Activated T-helper 1 cell treated with anti-CD3 and anti-CD28 coated beads, Interleukin-12 subunit alpha, Interleukin-12 subunit beta, Interleukin-2, Interleukin-4 antibody, amounts not matched to agents 30 ng/mL and 10 ng/mL and 1 ng/mL, durations not matched to agents 14 hours and 24 hours and 36 hours (primary cell): ENCODE results near the gene GALNTL6. TPM values are rescaled to one million over a fixed set of nuclear protein-coding genes. Genes with fewer than 3 reads are reported as not detected.

Source experiments
- DNase-seq: peaks from one replicate; pipeline ENCODE4 v3.0.0; 2021; ENCODE audit warnings: low spot score
- H3K27ac Mint-ChIP-seq: one replicate; pipeline ENCODE4 v1.8.0; 2021; ENCODE audit warnings: mild to moderate bottlenecking, mixed read lengths
- H3K27me3 Mint-ChIP-seq: one replicate; pipeline ENCODE4 v1.8.0; 2022; ENCODE audit warnings: mild to moderate bottlenecking, moderate library complexity, mixed read lengths; ENCODE audit not compliant: insufficient read depth
- H3K36me3 Mint-ChIP-seq: one replicate; pipeline ENCODE4 v1.8.0; 2021; ENCODE audit warnings: low read depth, mixed read lengths
- H3K4me1 Mint-ChIP-seq: one replicate; pipeline ENCODE4 v1.8.0; 2021; ENCODE audit warnings: low read depth, mixed read lengths
- H3K4me3 Mint-ChIP-seq: one replicate; pipeline ENCODE4 v1.8.0; 2021; ENCODE audit warnings: mild to moderate bottlenecking, moderate library complexity, mixed read lengths
- H3K9me3 Mint-ChIP-seq: one replicate; pipeline ENCODE4 v1.8.0; 2021; ENCODE audit warnings: mixed read lengths
- intact Hi-C: fragments of 100-400 bp; cut with micrococcal nuclease; formaldehyde crosslinking; loops from one replicate; pipeline ENCODE4 v1.15.1; 2024
- total RNA-seq: library from RNA; stranded (reverse); gene quantifications from 2 replicates; pipeline ENCODE4 v1.2.3, GENCODE V29; 2022

GALNTL6 gene
- total RNA-seq, 1 donor from 2014 or later: not detected

- Mint-ChIP-seq H3K4me3 (no peak overlapping the region), H3K9me3 (no peaks in the 10 kb centered on the region), H3K4me1 (no peaks in the 10 kb centered on the region), H3K36me3 (no peaks in the 10 kb centered on the region), H3K27ac (no peak overlapping the region), H3K27me3 (no peaks in the 10 kb centered on the region)
- intact Hi-C loops: no loop called here
- DNase-seq: no peak
Measured at GRCh38 chr4:172352356-172352755, 539.2 kb downstream of the GALNTL6 start.

GRCh38 chr4:172356016-172356415 lies 542.8 kb downstream of the GALNTL6 start:
- no peaks in the 10 kb centered on the region for H3K4me1 Mint-ChIP-seq
- no peak overlapping the region for H3K27ac Mint-ChIP-seq
- H3K36me3 Mint-ChIP-seq: no peaks in the 10 kb centered on the region
- DNase-seq: no peak
- intact Hi-C loops: no loop called here
- no peak overlapping the region for H3K4me3 Mint-ChIP-seq
- no peaks in the 10 kb centered on the region for H3K27me3 Mint-ChIP-seq
- H3K9me3 Mint-ChIP-seq: no peaks in the 10 kb centered on the region

GRCh38 chr4:172357006-172357540 lies 543.9 kb downstream of the GALNTL6 start:
- no peak overlapping the region for H3K27ac Mint-ChIP-seq
- no peaks in the 10 kb centered on the region for H3K36me3 Mint-ChIP-seq
- H3K9me3 Mint-ChIP-seq: no peaks in the 10 kb centered on the region
- intact Hi-C loops: no loop called here
- no peak for DNase-seq
- H3K4me1 Mint-ChIP-seq: no peaks in the 10 kb centered on the region
- no peak overlapping the region for H3K4me3 Mint-ChIP-seq
- H3K27me3 Mint-ChIP-seq: no peaks in the 10 kb centered on the region

GRCh38 chr4:172362569-172362968 lies 549.4 kb downstream of the GALNTL6 start:
- Mint-ChIP-seq H3K36me3 (no peaks in the 10 kb centered on the region), H3K9me3 (no peaks in the 10 kb centered on the region), H3K27me3 (no peaks in the 10 kb centered on the region), H3K4me3 (no peak overlapping the region), H3K27ac (no peak overlapping the region), H3K4me1 (no peaks in the 10 kb centered on the region)
- DNase-seq: no peak
- intact Hi-C loops: no loop called here

- no peaks in the 10 kb centered on the region for H3K4me1 Mint-ChIP-seq
- no peaks in the 10 kb centered on the region for H3K27me3 Mint-ChIP-seq
- no peak overlapping the region for H3K4me3 Mint-ChIP-seq
- intact Hi-C loops: no loop called here
- peaks cover 9% of the 10 kb centered on the region for H3K9me3 Mint-ChIP-seq
- no peak for DNase-seq
- no peaks in the 10 kb centered on the region for H3K36me3 Mint-ChIP-seq
- no peak overlapping the region for H3K27ac Mint-ChIP-seq
Measured at GRCh38 chr4:172369471-172369959, 556.3 kb downstream of the GALNTL6 start.

- H3K36me3 Mint-ChIP-seq: no peaks in the 10 kb centered on the region
- peaks cover 8% of the 10 kb centered on the region for H3K9me3 Mint-ChIP-seq
- no peaks in the 10 kb centered on the region for H3K4me1 Mint-ChIP-seq
- intact Hi-C loops: no loop called here
- DNase-seq: no peak
- H3K4me3 Mint-ChIP-seq: no peak overlapping the region
- H3K27me3 Mint-ChIP-seq: no peaks in the 10 kb centered on the region
- no peak overlapping the region for H3K27ac Mint-ChIP-seq
Measured at GRCh38 chr4:172377486-172378140, 564.4 kb downstream of the GALNTL6 start.

- intact Hi-C loops: no loop called here
Measured at GRCh38 chr4:172379834-172380233, 566.6 kb downstream of the GALNTL6 start.

GRCh38 chr4:172390331-172390730 lies 577.1 kb downstream of the GALNTL6 start:
- Mint-ChIP-seq H3K27ac (no peak overlapping the region), H3K27me3 (no peaks in the 10 kb centered on the region), H3K9me3 (no peaks in the 10 kb centered on the region), H3K4me1 (no peaks in the 10 kb centered on the region), H3K36me3 (no peaks in the 10 kb centered on the region), H3K4me3 (no peak overlapping the region)
- intact Hi-C loops: no loop called here
- no peak for DNase-seq

More at GRCh38 chr4:172379834-172380233, 566.6 kb downstream of the GALNTL6 start:
- no peak for DNase-seq
- Mint-ChIP-seq H3K4me3 (no peak overlapping the region), H3K36me3 (no peaks in the 10 kb centered on the region), H3K4me1 (no peaks in the 10 kb centered on the region), H3K9me3 (peaks cover 8% of the 10 kb centered on the region), H3K27ac (no peak overlapping the region), H3K27me3 (no peaks in the 10 kb centered on the region)

- Mint-ChIP-seq H3K9me3 (no peaks in the 10 kb centered on the region), H3K4me3 (no peak overlapping the region), H3K27ac (no peak overlapping the region), H3K4me1 (no peaks in the 10 kb centered on the region), H3K27me3 (no peaks in the 10 kb centered on the region), H3K36me3 (no peaks in the 10 kb centered on the region)
- intact Hi-C loops: no loop called here
- no peak for DNase-seq
Measured at GRCh38 chr4:172392741-172393140, 579.5 kb downstream of the GALNTL6 start.

- Mint-ChIP-seq H3K4me1 (no peaks in the 10 kb centered on the region), H3K27me3 (no peaks in the 10 kb centered on the region), H3K27ac (no peak overlapping the region), H3K9me3 (no peaks in the 10 kb centered on the region), H3K4me3 (no peak overlapping the region), H3K36me3 (no peaks in the 10 kb centered on the region)
- DNase-seq: no peak
- intact Hi-C loops: no loop called here
Measured at GRCh38 chr4:172393220-172393619, 580.0 kb downstream of the GALNTL6 start.

GRCh38 chr4:172404676-172405075 lies 591.5 kb downstream of the GALNTL6 start:
- intact Hi-C loops: no loop called here
- Mint-ChIP-seq H3K4me3 (no peak overlapping the region), H3K4me1 (no peaks in the 10 kb centered on the region), H3K27me3 (no peaks in the 10 kb centered on the region), H3K9me3 (no peaks in the 10 kb centered on the region), H3K36me3 (no peaks in the 10 kb centered on the region), H3K27ac (no peak overlapping the region)
- DNase-seq: no peak

GRCh38 chr4:172410363-172410762 lies 597.2 kb downstream of the GALNTL6 start:
- Mint-ChIP-seq H3K4me3 (no peak overlapping the region), H3K4me1 (no peaks in the 10 kb centered on the region), H3K9me3 (no peaks in the 10 kb centered on the region), H3K27ac (no peak overlapping the region), H3K36me3 (no peaks in the 10 kb centered on the region), H3K27me3 (no peaks in the 10 kb centered on the region)
- intact Hi-C loops: no loop called here
- no peak for DNase-seq

GRCh38 chr4:172411149-172411548 lies 597.9 kb downstream of the GALNTL6 start:
- H3K4me3 Mint-ChIP-seq: no peak overlapping the region
- H3K9me3 Mint-ChIP-seq: no peaks in the 10 kb centered on the region
- no peaks in the 10 kb centered on the region for H3K27me3 Mint-ChIP-seq
- intact Hi-C loops: no loop called here
- no peak for DNase-seq
- H3K27ac Mint-ChIP-seq: no peak overlapping the region
- no peaks in the 10 kb centered on the region for H3K36me3 Mint-ChIP-seq
- no peaks in the 10 kb centered on the region for H3K4me1 Mint-ChIP-seq
